IPS DF 4.7 (cell line): ENCODE data around the gene KYAT1.
"Not testable (repeated sequence)": the region's sequence is repeated elsewhere in the genome, so short reads cannot be mapped to it uniquely, and the experiment has no call there.

Experiments used
- DNase-seq: peaks from one replicate; pipeline ENCODE4 v3.0.0-alpha.2; 2013; ENCODE audit warnings: low spot score; ENCODE audit errors: extremely low read depth

Gene KYAT1

DNA sequence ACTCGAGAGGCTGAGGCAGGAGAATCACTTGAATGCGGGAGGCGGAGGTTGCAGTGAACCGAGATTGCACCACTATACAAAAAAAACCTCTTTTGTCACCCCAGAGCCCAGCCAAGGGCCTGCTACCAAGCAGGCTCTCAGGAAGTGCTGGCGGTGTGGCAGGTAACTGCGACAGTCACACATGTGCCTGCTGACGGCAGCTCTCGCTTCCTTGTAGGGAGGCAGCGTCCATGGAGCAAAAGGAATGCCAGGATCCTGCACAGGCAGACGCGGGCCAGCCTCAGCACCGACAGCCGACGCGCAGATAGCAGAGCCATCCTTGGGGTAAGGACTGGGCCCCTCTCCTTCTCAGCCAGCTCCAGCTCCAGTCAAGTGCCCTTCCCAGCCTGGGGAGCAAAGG is 4.0 kb upstream of the KYAT1 start:
- DNase-seq: no peak

DNA sequence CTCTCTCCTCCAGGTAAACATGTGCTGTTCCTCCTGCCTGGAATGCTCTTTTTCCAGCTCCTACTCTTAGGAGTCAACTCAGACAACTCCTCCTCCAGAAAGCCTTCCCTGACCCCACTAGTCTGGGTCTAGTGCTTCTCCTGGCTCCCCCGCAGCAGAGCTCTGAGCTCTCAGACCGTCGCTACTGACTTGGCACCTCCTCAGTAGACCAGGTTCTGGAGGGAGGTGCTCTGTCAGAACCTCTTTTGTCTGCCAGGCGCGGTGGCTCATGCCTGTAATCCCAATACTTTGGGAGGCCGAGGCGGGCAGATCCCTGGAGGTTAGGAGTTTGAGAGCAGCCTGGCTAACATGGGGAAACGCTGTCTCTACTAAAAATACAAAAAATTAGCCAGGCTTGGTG is 3.6 kb upstream of the KYAT1 start:
- no peak for DNase-seq

DNA sequence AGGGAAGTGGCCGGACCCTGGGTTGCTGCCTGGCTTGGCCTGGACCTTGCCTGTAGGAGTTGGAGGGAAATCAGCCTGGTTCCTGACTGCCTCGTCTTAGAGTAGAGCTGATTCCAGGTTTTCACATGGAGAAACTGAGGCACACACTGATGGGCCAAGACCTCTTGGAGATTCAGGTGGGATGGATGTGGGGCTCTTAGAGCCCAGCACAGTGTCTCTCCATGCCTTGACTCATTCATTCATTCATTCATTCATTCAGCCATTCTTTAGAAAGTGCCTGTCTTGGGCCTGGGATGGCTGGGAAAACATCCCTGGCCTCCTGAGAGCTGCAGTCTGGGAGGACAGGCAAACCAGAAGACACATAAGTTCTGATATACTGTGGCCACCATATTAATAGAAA is 2.4 kb upstream of the KYAT1 start:
- DNase-seq: no peak

DNA sequence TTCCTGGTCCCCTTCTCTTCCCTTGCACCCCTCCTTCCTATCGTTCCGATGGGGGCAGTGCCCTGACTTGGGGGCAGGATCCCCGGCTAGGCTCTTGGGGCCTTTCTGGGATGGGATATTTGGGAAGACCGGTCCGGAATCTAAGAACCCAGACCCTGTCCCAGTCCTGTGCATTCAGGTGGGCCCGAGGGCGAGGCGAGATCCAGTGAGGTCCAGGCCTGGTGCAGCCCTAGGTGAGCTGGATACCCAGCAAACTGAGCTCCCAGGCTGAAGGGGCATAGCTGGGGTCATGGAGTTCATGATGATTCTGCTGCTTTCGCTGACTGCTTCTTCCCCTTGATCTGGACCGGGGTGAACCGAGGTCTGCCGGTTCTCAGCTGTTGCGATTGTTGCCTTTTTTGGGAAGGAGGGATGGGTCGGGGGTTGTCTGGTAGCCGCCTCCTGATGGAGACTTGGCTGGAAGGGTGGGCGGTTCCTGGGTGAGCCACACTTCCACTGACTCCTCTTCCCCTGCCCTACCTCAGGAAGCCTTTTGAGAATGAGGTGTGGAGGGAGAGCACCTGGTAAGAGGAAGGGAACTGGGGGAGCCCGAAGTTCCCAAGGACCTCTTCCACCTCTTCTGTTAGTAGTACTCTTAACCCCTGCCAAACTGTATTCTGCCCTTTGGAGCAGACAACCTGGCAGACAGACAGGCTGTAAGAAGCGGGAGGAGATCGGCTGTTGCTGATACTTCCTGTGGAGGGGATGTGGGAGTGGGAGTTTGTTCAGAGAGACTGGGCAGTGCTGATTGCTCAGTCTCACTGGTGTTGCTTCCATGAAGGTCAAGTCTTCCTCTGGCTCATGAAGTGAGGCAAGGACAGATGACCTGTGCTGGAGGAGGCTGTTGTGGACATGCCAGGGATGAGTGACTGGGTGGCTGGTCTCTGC is 1.2 kb upstream of the KYAT1 start:
- DNase-seq: no peak

DNA sequence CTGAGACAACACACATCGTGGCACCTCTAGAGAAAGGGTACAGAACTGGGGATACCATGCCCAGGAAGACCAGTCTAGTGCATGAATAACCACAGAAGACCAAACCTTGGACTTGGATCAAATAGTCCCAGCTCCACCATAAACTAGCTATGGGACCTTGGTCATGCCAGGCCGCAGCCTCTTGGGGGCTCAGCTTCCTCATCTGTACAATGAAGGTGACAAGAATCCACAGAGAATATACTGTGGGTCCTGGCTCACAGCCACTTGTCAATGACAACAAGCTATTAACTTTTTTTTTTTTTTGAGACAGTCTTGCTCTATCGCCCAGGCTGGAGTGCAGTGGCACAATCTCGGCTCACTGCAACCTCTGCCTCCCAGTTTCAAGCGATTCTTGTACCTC is 3.9 kb downstream of the KYAT1 start:
- no peak for DNase-seq

DNA sequence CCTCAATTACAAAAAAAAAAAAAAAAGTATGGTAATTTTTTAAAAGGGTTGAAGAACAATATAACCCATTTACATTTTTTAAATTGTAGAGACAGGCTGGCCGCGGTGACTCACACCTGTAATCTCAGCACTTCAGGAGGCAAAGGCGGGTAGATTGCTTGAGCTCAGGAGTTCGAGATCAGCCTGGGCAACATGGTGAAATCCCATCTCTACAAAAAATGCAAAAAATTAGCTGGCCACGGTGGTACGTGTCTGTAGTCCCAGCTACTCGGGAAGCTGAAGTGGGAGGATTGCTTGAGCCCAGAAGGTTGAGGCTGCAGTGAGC is 10.8 kb downstream of the KYAT1 start:
- DNase-seq: not testable (repeated sequence)

DNA sequence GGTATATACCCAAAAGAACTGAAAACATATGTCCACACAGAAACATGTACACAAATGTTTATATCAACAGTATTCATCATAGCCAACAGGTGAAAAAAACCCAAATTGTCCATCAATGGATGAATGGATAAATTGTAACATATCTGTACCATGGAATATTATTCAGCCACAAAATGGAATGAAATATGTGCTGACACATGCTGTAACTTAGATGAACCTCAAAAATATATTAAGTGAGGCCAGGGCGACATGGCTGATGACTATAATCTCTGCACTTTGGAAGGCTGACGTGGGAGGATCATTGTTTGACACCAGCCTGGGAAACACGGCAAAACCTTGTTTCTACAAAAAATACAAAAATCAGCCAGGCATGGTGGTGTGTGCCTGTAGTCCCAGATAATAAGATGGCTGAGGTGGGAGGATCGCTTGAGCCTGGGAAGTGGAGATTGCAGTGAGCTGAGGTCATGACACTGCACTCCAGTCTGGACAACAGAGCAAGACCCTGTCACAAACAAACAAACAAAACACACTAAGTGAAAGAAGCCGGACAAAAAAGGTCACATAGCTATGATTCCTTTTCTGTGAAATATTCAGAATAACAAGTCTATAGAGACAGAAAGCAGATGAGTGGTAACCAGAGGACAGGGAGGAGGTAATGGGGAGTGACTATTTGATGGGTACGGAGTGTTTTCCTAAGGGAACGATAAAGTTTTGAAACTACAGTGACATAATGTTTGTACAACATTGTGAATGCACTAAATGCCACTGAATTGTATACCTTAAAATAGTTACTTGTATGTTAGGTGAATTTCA is 11.4 kb downstream of the KYAT1 start:
- DNase-seq: no peak

DNA sequence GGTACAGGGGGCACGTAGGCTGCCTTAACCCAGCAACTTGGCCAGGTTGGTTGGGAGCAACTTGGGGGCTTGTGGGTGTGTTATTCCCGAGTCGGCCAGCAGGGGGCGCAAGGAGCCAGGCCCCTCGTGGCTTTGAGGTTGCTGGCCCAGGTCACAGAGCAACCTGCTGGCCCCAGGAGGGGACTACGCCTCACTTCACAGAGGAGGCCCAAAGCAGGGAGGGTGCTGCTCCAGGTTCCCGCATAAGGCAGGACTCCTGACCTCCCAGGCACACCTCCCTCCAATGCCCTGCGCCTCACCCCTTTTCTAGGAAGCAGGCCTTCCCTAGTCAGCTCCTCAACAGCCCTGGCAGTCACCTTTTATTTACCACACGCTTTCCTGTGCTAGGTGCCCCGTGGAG is 18.1 kb downstream of the KYAT1 start:
- peak; percentile 78 for DNase-seq

DNA sequence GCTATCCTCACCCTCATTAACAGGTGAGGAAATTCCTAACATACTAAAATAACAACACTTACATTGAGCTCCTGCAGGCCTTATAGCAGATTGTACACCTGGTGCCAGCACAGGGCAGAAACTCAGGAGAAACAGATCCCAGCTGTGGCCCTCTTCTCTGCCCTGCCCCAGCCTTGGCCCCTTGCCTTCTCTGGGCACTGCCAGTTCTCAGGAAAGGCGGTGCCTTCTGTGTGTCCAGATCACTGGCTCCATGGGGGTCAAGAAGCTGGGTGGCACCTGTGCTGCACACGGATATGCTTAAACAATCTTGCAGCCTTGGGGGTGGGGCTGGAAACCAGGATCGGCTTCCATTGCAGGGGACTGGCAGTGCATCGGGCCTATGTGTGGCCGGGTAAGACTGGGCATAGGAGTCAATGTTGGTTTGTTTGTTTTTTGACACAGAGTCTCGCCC is 19.3 kb downstream of the KYAT1 start:
- DNase-seq: no peak

DNA sequence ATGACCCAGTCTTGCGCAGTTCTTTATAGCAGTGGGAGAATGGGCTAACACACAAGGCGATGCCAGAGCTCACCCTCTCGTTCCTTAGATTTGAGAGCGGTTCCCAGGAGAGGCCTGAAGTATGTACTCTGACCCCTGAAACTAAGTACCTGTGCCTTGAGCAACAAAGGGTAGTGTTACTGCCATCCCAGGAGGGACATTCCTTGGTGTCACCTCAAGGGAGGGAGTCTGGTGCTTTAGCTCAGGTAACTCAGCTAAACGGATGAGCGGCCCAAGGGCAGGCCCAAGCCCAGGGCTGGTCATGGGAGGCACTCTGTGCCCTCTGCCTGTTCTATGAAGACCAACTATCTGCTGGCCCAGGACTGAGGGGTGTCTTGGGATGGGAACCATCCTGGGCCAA is 20.2 kb downstream of the KYAT1 start:
- no peak for DNase-seq

DNA sequence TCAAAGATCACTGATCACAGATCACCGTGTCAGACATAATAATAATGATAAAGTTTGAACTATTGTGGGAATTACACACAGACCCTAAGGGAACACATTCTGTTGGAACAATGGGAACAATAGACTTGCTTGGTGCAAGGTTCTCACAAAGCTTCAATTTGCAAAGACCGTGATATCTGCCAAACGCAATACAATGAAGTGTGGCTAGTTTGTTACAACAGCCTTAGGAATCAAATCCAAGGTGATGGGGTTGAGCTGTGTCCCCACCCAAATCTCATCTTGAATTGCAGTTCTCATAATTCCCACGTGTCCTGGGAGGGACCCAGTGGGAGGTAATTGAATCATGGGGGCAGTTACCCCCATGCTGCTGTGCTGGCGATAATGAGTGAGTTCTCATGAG is 20.8 kb downstream of the KYAT1 start:
- DNase-seq: no peak

DNA sequence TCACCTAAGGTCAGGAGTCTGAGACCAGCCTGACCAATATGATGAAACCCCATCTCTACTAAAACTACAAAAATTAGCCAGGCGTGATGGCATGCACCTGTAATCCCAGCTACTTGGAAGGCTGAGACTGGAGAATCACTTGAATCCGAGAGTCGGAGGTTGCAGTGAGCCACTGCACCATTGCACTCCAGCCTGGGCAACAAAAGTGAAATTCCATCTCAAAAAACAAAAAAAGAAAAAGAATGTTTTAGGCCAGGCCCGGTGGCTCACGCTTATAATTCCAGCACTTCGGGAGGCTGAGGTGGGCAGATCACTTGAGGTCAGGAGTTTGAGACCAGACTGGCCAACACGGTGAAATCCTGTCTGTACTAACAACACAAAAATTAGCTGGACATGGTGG is 23.3 kb downstream of the KYAT1 start:
- not testable (repeated sequence) for DNase-seq

DNA sequence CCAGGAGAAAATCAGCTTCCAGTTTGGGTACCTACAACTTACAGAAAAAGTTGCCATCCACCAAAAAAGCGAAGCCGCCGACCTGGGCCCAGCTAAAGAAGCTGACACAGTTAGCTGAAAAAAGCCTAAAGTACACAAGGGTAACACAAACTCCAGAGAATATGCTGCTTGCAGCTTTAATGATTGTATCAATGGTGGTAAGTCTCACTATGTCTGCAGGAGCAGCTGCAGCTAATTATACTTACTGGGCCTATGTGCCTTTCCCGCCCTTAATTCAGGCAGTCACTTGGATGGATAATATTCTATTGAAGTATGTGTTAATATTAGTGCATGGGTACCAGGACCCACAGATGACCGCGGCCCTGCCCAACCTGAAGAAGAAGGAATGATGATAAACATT is 27.3 kb downstream of the KYAT1 start:
- DNase-seq: not testable (repeated sequence)

DNA sequence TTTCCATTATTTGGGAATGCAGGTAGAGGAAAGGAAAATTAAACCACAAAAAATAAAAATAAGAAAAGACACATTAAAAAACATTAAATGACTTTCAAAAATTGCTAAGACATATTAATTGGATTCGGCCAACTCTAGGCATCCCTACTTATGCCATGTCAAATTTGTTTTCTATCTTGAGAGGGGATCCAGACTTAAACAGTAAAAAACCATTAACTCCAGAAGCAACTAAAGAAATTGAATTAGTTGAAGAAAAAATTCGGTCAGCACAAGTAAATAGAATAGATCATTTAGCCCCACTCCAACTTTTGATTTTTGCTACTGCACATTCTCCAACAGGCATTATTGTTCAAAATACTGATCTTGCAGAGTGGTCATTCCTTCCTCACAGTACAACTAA is 29.1 kb downstream of the KYAT1 start:
- DNase-seq: not testable (repeated sequence)

DNA sequence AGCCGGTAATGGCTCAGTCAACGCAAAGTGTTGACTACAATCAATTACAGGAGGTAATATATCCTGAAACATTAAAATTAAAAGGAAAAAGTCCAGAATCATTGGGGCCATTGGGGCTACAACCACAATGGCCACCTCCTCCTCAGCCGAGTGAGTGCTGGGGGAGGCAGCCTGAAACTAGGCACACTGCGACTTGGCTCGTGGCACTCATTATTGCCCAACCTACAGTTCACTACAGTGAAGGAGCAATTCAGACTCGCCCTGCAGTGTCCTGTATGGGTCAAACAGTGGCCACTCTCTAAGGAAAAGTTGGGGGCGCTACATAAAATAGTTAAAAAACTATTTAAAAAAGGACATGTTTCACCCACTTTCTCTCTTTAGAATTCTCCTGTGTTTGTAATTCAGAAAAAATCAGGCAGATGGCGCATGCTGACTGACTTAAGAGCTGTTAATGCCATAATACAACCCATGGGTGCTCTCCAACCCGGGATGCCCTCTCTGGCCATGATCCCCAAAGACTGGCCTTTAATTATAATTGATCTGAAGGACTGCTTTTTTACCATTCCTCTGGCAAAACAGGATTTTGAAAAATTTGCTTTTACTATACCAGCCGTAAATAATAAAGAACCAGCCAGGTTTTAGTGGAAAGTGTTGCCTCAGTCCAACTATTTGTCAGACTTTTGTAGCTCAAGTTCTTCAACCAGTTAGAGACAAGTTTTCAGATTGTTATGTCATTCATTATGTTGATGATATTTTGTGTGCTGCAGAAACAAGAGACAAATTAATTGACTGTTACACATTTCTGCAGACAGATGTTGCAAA is 29.8 kb downstream of the KYAT1 start:
- DNase-seq: not testable (repeated sequence)

DNA sequence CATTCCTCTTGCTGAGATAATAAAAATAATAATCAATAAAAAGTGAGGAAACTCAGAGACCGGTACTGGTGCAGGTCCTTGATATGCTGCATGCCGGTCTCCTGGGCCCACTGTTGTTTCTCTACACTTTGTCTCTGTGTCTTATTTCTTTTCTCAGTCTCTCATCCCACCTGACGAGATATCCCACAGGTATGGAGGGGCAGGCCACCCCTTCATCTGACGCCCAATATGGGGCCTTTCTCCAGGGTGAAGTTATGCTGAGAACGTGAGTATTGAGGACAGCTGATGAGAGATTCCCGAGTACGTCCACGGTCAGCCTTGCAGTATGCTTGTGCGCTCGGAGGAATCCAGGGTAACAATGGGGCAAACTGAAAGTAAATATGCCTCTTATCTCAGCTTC is 30.7 kb downstream of the KYAT1 start:
- DNase-seq: not testable (repeated sequence)

DNA sequence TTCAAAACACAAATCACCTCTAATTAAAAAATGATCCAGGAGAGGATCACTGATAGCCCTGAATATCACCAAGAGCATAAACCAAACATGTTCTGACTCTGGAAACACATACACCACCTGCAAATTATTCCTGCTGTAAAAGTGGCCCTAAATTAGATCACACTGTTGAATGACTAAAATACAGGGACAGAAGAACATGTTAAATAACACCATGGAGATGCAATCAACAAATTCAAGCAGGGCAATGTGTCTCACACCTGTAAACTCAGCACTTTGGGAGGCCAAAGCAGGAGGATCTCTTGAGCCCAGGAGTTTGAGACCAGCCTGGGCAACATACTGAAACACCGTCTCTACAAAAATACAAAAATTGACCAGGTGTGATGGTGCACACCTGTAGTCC is 33.9 kb downstream of the KYAT1 start:
- DNase-seq: no peak

DNA sequence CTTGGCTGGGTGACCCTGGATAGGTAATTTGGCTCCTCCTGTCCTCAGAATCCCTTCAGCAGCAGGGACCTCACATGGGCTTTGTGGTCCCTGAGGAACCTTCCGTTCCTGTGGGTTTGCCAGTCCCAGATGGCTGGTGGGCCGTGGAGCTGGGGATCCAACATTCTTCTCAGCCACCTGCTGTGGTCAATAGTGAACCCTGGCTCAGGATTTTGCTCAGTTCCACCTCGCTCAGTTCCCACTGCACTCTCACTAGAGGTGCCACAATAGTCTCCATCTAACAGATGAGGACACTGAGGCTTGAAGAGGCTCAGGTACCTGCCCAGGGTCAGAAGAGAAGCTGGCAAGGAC is 35.1 kb downstream of the KYAT1 start:
- no peak for DNase-seq

DNA sequence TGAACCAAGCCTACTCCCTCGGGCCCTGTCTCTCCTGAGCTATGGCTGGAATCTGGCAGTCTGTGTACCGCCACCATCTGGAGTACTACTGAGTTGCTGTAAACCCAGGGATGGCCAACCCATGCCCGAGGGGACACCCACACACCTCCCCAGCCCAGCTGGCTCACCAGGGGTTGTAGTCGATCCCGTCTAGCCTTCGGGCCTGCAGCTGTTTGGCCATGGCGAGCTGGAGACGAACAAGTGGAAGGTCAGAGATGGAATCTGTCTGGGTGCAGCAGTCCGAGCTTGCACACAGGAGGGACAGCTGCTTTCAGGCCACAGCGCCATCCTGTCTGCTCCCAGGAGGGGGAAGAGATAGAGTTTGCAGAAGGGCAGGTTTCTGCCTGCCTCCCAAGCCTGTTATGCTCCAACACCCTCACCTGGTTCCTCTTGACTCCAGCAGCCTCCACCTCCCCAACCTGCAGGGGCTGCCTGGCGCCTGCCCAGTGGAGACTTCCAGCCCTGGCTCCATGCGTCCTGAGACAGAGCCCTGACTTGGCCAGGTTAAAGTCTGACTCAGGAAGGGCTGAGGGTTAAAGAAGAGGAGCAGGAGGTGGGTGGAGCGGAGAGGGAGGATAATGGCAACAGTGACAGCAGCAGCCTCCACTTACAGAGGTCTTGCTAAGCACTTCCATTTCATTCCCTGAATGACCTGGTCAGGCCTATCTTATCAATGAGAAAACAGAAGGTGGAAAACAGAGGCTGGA is 36.4 kb downstream of the KYAT1 start:
- DNase-seq: no peak

DNA sequence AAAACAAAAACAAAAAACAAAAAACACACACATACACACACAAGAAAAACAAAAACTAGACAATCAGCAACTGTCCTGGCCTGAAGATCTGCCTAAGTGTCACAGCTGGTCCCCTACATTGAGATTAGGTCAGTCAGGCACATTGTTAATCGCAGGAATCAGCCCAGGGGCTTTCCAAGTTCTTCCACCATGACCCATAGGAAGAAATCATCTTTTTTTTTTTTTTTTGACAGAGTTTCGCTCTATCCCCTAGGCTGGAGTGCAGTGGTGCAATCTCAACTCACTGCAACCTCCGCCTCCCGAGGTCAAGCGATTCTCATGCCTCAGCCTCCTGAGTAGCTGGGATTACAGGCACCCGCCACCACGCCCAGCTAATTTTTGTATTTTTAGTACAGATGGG is 38.6 kb downstream of the KYAT1 start:
- DNase-seq: not testable (repeated sequence)
